HG03280 (cell line): ENCODE results near the gene BCKDK.
"Not testable (repeated sequence)": the region's sequence is repeated elsewhere in the genome, so short reads cannot be mapped to it uniquely, and the experiment has no call there.

Experiments used
- ATAC-seq: cut with Tn5 transposase; IDR thresholded peaks from one replicate; pipeline ENCODE4 v1.9.1; 2021; ENCODE audit warnings: mild to moderate bottlenecking, moderate library complexity; ENCODE audit not compliant: unreplicated experiment

BCKDK gene

DNA sequence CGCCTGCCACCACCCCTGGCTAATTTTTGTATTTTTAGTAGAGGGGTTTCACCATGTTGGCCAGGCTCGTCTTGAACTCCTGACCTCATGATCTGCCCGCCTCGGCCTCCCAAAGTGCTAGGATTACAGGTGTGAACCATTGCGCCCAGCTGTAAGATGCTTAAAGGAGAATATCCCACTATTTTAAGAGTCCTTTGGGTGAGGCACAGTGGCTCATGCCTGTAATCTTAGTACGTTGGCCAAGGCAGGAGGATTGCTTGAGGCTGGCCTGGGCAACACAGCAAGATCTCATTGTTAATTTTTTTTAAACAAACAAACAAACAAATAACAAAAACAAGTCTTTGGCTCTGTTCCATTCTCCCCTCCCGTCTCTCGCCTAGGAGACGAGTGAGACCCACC, 32.9 kb downstream of the BCKDK start:
- not testable (repeated sequence) for ATAC-seq

DNA sequence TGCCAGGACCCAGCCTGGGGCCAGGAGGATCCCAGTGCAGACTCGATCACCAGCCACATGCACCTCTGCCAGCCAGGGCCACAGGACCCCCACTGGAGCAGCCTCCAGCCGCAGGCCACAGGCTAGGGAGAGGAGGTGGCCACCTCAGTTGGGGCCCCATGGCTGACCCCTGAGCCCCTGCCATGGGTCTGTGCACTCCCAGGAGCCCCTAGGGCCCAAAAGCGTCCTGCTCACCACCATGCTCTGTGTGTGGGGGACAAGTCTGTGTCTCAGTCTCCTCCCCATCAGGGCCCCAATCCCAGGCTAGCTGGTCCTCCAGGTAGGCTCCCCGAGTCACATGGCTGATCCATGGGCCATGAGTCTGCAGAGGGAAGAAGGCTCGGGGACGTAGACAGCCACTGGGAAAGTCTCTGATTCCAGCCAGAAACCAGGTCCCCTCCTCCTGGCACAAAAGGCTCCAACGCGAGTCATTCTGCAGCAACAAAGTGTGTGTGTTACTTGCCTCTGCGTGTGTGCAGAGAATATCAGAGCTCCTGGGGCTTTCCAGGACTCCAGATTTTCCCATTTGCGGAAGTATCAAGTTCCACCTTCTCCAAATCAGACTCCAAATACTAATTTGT, 33.4 kb downstream of the BCKDK start:
- no peak for ATAC-seq

DNA sequence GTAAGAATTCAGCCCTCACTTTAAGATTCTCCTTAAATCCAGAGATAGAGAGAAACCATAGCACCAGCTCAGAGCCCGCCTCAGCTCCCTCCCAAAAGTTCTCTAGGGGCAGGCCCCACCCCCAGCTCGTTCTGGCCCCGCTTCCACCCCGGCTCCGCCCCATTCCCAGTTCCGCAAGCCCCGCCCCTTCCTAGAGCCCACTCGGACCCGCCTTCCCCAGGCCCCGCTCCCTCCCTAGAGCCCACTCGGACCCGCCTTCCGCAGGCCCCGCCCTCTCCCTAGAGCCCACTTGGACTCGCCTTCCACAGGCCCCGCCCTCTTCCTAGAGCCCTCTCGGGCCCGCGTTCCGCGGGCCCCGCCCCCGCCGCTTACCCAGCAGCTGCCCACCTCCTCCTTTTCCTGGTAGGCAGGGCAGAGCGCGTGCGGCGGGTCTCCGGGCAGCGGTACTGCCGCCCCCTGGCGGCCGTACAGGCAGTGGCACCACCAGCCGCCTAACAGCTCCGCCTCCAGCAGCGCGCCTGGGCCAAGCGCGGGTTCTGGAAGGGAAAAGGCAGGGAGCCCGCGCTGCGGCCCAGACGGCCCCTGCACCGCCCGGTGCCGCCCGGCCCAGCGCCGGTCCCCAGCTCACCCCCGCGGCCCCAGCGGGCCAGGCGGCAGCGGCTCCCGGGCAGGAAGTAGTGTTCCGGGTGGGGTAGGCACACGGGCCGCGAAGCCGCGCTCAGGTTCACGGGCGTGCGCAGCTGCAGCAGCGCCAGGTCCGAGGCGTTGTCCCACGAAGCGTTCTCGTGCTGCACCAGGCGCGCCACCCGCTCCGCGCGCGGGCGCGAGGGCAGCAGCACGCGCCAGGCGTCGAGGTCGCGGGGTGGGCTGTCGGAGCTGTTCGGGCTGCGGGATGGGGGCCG, 34.2 kb downstream of the BCKDK start:
- peak; percentile 90 for ATAC-seq

DNA sequence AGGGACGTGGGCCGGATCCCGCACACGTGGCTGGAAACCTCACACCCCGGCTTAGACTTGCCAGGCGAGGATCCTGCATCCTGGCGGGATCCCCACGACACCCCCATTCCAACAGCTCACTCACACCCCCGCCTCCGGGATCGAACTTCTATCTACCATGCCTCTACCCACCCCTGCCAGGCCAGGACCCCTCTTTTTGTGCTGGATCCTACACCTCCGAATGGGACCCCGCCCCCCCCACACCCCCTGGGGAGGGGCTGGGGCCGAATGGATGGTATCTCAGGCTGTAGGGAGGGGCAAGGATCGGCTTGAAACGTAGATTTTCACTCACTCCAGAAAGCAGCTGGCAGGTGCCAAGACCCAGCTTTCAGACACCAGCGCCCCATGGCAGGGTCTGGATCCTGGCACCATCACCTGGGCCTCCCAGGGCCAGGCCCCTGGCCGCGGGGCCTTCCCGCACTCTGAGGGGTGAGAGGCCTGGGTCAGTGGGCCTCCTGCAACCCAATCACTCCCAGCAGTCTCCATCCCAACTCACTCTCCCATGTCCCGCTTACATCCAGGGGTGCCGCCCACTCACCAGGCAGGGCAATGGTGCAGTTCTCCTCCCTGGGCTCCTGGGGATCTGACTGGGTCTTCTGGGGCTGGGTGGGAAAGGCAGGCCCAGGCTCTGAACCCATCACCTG, 35.0 kb downstream of the BCKDK start:
- no peak for ATAC-seq

DNA sequence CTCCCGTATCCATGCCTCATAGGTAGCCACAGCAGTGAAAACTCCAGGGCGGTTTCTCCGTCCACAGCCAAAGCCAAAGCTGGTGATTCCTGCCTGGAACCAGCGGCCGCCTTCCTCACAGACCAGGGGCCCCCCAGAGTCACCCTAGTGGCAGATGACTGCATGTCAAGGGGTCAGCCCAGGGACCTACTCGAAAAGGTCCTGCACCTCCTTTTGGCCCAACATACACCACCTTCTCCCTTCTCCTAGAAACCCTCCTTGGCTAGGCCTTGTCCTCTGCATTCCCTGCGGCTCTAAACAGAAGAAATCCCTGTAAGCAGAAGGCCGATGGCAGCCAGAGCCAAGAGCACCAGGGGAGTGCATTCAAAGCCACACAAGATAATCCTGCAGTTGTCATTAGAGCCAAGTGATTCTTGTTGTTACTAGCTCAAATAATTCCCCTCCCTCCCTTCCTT, 35.5 kb downstream of the BCKDK start:
- ATAC-seq: no peak

DNA sequence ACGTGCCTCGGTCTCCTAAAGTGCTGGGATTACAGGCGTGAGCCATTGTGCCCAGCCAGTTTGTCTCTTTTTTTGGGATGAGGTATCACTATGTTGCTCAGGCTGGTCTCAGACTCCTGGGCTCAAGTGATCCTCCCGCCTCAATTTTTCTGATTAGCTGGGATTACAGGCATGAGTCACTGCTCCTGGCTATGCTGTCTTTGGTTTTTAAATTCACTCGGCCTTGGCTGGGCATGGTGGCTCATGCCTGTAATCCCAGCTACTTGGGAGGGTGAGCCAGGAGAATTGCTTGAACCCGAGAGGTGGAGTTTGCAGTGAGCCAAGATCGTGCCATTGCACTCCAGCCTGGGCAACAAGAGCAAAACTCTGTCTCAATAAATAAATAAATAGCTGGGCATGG, 36.2 kb downstream of the BCKDK start:
- not testable (repeated sequence) for ATAC-seq

DNA sequence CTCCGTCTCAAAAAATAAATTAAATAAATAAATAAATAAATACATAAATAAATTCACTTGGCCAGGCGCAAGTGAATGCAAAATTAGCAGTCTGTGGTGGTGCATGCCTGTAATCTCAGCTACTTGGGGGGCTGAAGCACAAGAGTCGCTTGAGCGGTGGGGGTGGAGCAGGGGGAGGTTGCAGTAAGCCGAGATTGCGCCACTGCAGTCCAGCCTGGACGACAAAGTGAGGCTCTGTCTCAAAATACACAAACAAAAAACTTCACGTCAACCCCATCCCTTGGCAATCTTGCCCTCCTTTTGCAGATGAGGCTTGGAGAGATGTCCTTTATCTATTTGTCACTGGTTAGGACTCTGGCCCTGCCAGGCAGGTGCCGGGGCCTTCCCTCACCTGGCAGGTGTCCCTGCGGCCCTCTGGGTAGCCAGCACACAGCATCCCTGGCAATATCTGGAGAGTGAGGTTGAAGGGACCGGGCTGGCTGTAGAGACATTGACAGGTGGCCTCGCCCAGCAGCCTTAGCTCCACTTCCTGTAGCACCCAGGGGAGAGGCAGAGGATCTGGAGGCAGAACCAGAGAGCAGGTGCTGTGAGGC, 37.3 kb downstream of the BCKDK start:
- ATAC-seq: no peak

DNA sequence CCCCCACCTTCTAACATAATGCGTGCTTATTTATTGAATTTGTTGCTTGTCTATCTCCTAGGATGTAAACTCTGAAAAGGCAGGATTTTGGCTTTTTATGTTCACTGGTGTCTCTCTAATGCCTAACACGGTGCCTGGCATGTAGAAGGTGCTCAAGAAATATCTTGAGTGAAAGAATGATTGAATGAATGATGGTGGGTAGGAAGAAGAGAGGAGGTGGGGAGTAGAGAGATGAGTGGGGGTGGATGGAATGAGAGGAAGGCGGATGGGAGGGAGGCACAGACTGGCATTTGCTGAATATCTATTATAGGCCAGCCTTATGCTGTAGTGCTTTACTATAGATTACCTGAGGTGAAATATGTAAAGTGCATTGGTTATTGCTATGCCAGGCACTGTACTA, 39.4 kb downstream of the BCKDK start:
- ATAC-seq: no peak

DNA sequence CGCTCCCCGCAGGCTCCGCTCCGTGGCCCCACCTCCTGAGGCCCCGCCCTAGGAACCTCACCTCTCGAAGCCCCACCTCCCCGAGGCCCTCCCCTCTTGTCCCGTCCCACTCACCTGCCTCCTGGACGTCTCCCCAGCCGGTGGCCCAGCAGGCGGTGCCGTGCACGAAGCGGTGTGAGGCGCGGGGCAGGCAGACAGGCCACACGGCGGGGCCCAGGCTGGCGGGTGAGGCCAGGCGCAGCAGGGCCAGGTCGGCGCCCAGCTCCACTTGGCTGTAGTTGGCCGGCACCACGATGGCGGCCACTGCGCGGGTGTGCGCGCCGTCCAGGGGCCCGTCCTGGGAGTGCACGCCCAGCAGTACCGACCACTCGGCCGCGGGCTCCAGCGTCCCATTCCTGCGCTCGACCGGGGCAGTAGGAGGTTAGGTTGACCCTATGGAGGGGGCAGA, 40.1 kb downstream of the BCKDK start:
- ATAC-seq: no peak

DNA sequence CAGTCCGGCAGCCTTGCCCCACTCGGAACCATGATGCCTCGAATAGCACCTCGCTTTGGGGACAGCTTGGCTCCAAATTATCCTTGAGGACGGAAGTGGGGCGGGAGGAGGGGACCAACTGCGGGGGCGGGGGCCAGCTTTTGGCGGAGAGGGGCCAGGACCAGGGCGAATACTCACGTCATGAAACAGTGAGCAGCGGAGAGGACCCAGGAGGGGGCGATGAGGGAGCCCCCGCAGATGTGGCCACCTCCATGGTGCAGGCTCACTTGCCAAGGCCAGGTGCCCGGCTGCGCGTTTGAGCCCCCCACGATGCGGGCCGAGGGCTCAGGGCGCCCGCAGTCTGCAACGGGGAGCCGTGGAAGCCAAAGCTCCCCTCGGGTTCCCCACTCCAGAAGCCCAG, 40.7 kb downstream of the BCKDK start:
- ATAC-seq: no peak

DNA sequence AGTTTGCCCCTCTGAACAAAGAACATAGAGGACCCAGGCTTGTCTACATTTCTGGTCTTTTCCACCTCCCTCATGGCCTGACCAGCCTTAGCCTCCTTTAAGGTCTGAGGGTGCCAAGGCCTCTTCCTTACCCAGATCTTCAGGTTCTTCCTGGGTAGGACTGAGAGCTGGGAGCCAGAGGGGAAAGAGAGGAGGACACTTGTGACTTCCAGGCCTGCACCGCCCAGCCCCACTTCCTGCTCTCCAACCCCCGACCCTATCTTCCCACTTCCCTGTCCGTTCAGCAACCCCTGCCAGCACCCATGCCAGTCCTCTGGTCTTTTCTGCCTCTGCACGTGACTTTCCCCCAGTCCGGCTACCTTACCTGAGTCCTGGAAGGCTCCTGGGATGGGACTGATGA, 41.1 kb downstream of the BCKDK start:
- ATAC-seq: no peak

DNA sequence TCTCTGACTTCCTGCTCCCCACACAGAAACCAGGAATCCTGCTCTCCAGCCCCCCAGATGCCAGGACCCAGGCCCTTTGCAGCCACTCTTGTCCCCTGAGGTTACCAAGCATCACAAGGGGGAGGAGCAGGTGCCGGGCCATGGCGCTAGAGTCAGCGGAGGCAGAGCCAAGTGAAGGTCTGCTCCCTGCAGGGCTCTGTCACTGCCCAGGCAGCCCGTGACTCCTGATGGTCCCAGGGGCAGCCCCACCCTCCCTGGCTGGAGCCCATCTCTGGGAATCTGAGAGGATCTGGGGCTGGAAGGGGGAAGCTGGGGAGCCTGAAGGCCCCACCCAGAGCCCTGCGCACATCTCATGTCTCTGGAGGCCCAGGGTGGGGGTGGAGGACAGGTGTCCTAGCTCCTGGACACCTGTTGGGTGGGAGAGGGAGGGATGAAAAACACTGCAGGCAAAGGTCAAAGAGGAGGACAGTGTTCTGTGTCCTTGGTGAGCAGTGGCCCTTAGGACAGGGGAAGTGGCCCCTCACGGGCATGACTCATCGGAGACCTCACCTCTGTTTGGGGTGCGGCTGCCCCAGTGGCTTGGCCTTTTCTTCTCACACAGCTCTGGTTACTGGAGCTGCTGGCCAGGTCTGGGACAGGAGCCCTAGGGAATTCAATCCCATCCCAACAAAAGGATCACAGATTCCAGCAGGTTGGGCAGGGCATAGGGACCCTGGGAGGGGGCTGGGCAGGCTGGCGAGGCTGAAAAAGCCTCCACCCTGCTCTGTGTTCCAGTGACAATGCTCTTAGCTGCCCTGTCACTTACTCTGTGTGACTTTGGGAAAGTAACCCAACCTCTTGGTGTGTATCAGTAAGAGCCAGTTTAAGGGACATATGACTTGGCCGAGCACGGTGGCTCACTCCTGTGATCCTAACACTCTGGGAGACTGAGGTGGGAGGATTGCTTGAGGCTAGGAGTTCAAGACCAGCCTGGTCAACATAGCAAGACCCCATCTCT, 42.0 kb downstream of the BCKDK start, which contains the start of gene PRSS36:
PRSS36 (minus strand) TSS at position 173 of the 997 bp plus-strand sequence; CDS start at position 142, 31 bp downstream.
- ATAC-seq: no peak

DNA sequence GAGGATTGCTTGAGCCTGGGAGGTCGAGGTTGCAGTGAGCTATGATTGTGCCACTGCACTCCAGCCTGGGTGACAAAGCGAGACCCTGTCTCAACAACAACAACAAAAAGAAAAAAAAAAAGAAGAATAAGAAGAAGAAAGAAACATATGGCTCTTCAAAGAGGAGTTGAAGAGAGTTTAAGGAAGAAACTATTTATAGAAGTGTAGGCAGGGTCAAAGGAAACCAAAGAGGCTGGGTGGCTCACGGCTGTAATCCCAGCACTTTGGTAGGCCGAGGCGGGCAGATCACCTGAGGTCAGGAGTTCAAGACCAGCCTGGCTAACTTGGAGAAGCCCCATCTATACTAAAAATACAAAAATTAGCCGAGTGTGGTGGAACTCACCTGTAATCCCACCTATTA, 42.8 kb downstream of the BCKDK start:
- ATAC-seq: not testable (repeated sequence)

DNA sequence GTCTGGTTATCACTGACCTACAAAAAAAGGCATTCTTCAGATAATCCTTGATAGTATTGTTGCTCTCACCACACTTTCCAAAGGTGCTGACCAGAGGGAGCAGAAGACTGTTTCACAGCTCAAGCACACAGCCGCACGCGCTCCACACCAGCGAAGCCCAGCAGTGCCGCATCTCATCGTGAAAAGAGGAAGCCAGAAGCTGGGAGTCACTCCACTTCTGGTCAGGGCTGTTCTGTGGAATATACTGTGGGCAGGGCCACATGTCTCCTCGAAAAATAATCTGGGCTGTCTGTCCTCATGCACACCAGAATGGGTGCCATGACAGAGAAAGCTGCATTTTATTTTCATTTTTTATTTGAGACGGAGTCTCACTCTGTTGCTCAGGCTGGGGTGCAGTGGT, 49.0 kb downstream of the BCKDK start:
- no peak for ATAC-seq
